Heart left ventricle (tissue), 13 donors: Measurements from ENCODE around the gene IL17D.

Experiments used
- POLR2A ChIP-seq, 2 donors: fragments of 450-650 bp; IDR thresholded peaks; one replicate each; pipeline ENCODE4 v1.6.1; 2017; ENCODE audit warnings: antibody characterized with exemption in 2 of 2, mild to moderate bottlenecking in 2 of 2, moderate library complexity in 2 of 2
- TF ChIP-seq, protein P1 (sequence below), 12 donors: fragments of 200-600 bp; sonication (generic) in 4 of 12; IDR thresholded peaks; one replicate each; pipeline versions ENCODE4 v1.5.0 to v1.8.0; 2018 to 2022; ENCODE audit warnings: antibody characterized with exemption in 12 of 12, mild to moderate bottlenecking in 5 of 12
- donor health status: ischemic (EF 13 %, LVEDD 7.1; RV severe dilation, severe dysfunction).
- donor health status: DM: no; HTN: yes; CAD: no.
- donor health status: DM: no; HTN: no; CAD: no.
- donor health status: ischemic (EF 25% LVEDD 6.9; RV normal size, moderate dysfunction).
- donor health status: ischemic (EF 25% LVEDD 5.7; RV mildly dilated, moderate dysfunction).
- donor health status: ischemic (EF 35%, LVEDD 5.7; RV mildly dilated, moderate dysfunction).
- donor health status: nonischemic (EF 11% LVEDD 7.7; RV severe dilation, severe dysfunction).
- donor health status: DM: yes; HTN: yes; CAD: no.
- donor health status: PGD.
- donor health status: ischemic (EF 29% LVEDD 5.4; RV normal size, mild dysfunction).
- donor health status: nonischemic (EF 23%, LVEDD 6.1; RV moderate dilation, normal function).

DNA sequence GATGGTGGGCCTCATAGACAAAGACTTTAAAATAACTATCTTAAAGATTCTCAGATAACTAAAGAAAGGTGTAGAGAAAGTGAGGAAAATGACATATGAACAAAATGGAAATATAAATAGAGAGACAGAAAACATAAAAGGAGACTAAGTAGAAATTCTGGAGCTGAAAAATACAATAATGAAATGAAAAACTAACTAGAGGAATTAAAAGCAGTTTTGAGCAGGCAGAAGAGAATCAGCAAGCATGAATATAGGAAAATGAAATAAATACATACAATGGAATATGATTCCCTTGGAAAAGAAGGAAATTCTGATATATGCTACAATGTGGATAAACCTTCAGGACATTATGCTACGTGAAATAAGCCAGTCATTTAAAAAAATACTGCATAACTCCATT lies 66.3 kb downstream of the IL17D start:
- TF ChIP-seq, protein P1, sequence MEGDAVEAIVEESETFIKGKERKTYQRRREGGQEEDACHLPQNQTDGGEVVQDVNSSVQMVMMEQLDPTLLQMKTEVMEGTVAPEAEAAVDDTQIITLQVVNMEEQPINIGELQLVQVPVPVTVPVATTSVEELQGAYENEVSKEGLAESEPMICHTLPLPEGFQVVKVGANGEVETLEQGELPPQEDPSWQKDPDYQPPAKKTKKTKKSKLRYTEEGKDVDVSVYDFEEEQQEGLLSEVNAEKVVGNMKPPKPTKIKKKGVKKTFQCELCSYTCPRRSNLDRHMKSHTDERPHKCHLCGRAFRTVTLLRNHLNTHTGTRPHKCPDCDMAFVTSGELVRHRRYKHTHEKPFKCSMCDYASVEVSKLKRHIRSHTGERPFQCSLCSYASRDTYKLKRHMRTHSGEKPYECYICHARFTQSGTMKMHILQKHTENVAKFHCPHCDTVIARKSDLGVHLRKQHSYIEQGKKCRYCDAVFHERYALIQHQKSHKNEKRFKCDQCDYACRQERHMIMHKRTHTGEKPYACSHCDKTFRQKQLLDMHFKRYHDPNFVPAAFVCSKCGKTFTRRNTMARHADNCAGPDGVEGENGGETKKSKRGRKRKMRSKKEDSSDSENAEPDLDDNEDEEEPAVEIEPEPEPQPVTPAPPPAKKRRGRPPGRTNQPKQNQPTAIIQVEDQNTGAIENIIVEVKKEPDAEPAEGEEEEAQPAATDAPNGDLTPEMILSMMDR (IDR thresholded peaks at IDR 0.05) = no peak
- TF ChIP-seq POLR2A (IDR thresholded peaks at IDR 0.05) = no peak
